A673 (cell line): ENCODE data around the gene MATN1. TPM values are rescaled to one million over a fixed set of nuclear protein-coding genes. Genes with fewer than 3 reads are reported as not detected.

Source experiments
- BruUV-seq: library from RNA; stranded (reverse); fragments of 400-500 nt; replicated peaks from 2 replicates; lab custom pipeline; 2021; lab: Mats Ljungman, UMichigan
- CTCF ChIA-PET: fragments of 300-600 bp; sonication (Branson Sonifier 250); formaldehyde crosslinking; loops from one replicate; lab custom pipeline; 2022; ENCODE audit warnings: antibody characterized with exemption; lab: Charles Lee
- POLR2A ChIA-PET: fragments of 300-600 bp; sonication (Branson Sonifier 250); formaldehyde crosslinking; loops from one replicate; lab custom pipeline; 2022; ENCODE audit warnings: antibody characterized with exemption; ENCODE audit not compliant: low non-redundant PET; lab: Charles Lee
- DNase-seq: peaks from one replicate; pipeline ENCODE4 v3.0.0-alpha.2; 2015; ENCODE audit warnings: low spot score
- H3K27ac ChIP-seq: fragments of 200-600 bp; sonication (generic); 2 replicates; pipeline ENCODE4 v1.5.1; 2016; ENCODE audit warnings: mixed run types, low read depth, mild to moderate bottlenecking, mixed read lengths, antibody characterized with exemption, low read length; ENCODE audit not compliant: poor library complexity, severe bottlenecking
- H3K27me3 ChIP-seq: fragments of 200-600 bp; sonication (generic); replicated peaks from 2 replicates; pipeline ENCODE4 v1.6.1; 2017; ENCODE audit warnings: mixed run types, low read depth, mild to moderate bottlenecking, mixed read lengths, antibody characterized with exemption, low read length; ENCODE audit not compliant: insufficient read depth, poor library complexity
- H3K36me3 ChIP-seq: fragments of 200-600 bp; sonication (generic); 2 replicates; pipeline ENCODE4 v1.6.1; 2016; ENCODE audit warnings: mixed run types, mild to moderate bottlenecking, mixed read lengths, antibody characterized with exemption, low read length; ENCODE audit not compliant: insufficient read depth, poor library complexity, severe bottlenecking
- H3K4me1 ChIP-seq: fragments of 200-600 bp; sonication (generic); 2 replicates; pipeline ENCODE4 v1.6.1; 2017; ENCODE audit warnings: mixed run types, mild to moderate bottlenecking, mixed read lengths, antibody characterized with exemption, low read length; ENCODE audit not compliant: insufficient read depth, poor library complexity, severe bottlenecking
- H3K4me3 ChIP-seq: fragments of 200-600 bp; sonication (generic); 2 replicates; pipeline ENCODE4 v1.5.1; 2016; ENCODE audit warnings: low read depth, mixed run types, mild to moderate bottlenecking, mixed read lengths, low read length; ENCODE audit not compliant: poor library complexity, severe bottlenecking
- H3K9me3 ChIP-seq: fragments of 200-600 bp; sonication (generic); 2 replicates; pipeline ENCODE4 v1.6.1; 2016; ENCODE audit warnings: mixed run types, low read depth, mild to moderate bottlenecking, mixed read lengths, antibody characterized with exemption, low read length; ENCODE audit not compliant: poor library complexity, severe bottlenecking
- EZH2 ChIP-seq: fragments of 200-600 bp; sonication (generic); IDR thresholded peaks from 2 replicates; pipeline ENCODE4 v1.6.1; 2017; ENCODE audit warnings: borderline replicate concordance, low read depth, mild to moderate bottlenecking, mixed read lengths, antibody characterized with exemption, low read length; ENCODE audit not compliant: poor library complexity, severe bottlenecking
- intact Hi-C: fragments of 100-400 bp; cut with micrococcal nuclease; formaldehyde crosslinking; loops from one replicate; pipeline ENCODE4 v1.10.0; 2022; ENCODE audit not compliant: unreplicated experiment
- total RNA-seq: library from RNA; stranded (reverse); gene quantifications from 2 replicates; pipeline ENCODE4 v1.2.3, GENCODE V29; 2021
- TF ChIP-seq, protein P1 (sequence below): fragments of 300-800, 200-600 bp; sonication (generic); conservative IDR thresholded peaks from 2 replicates; pipeline ENCODE4 v1.5.1; 2017; ENCODE audit warnings: low read depth, mild to moderate bottlenecking, antibody characterized with exemption, low read length, moderate library complexity, mixed read lengths

MATN1 gene
- total RNA-seq, 1 experiment from 2014 or later: not detected

DNA sequence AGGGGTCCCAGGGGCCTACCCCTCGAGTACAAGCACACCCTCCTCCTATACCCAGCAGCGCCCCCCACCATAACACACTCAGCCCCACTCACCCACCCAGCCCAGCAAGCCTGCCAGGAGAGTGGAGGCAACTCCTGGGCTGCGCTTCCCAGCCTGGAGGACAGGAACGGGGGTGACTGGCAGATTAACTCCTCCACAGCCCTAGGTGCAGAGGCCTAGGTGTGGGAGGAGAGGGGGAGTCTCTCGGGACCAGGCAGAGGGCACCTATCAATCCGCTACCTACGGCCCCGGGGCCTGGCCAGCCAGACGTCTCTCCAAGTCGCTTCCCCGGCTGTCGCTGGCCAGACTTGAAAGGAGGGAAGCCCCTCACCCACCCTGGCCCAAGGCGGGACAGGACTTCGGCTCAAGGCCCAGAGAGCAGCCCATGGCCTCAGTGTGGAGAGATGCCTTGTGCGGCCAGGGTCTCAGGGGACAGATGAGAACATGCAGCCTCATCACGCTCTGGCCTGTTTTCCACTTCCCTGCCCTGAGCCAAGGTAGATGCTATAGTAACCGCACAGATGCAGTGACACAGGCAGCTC is 24.9 kb downstream of the MATN1 start:
- ChIA-PET POLR2A (no interaction called here), CTCF (no interaction called here)
- DNase-seq: no peak
- TF ChIP-seq, protein P1, sequence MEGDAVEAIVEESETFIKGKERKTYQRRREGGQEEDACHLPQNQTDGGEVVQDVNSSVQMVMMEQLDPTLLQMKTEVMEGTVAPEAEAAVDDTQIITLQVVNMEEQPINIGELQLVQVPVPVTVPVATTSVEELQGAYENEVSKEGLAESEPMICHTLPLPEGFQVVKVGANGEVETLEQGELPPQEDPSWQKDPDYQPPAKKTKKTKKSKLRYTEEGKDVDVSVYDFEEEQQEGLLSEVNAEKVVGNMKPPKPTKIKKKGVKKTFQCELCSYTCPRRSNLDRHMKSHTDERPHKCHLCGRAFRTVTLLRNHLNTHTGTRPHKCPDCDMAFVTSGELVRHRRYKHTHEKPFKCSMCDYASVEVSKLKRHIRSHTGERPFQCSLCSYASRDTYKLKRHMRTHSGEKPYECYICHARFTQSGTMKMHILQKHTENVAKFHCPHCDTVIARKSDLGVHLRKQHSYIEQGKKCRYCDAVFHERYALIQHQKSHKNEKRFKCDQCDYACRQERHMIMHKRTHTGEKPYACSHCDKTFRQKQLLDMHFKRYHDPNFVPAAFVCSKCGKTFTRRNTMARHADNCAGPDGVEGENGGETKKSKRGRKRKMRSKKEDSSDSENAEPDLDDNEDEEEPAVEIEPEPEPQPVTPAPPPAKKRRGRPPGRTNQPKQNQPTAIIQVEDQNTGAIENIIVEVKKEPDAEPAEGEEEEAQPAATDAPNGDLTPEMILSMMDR: no peak
- TF ChIP-seq EZH2: no peak
- Histone ChIP-seq H3K36me3 (no peaks in the 10 kb centered on the region), H3K9me3 (no peaks in the 10 kb centered on the region), H3K27me3 (no peaks in the 10 kb centered on the region), H3K27ac (no peak overlapping the region), H3K4me3 (no peak overlapping the region), H3K4me1 (no peaks in the 10 kb centered on the region)
- intact Hi-C loops: no loop called here
- BruUV-seq: no TSS peak

- Histone ChIP-seq H3K27me3 (no peaks in the 10 kb centered on the region), H3K9me3 (no peaks in the 10 kb centered on the region), H3K27ac (no peak overlapping the region), H3K36me3 (no peaks in the 10 kb centered on the region), H3K4me3 (no peak overlapping the region), H3K4me1 (no peaks in the 10 kb centered on the region)
- no peak for DNase-seq
- POLR2A ChIA-PET: no interaction called here
- BruUV-seq: no TSS peak
- CTCF ChIA-PET: interaction anchor here (1.3 kb wide), 1 partner anchor 10 kb away, joined by 4 read pairs; no protein-coding TSS in a partner anchor
- intact Hi-C loops: no loop called here
- no peak for TF ChIP-seq EZH2
- TF ChIP-seq, protein P1: no peak
Measured at GRCh38 chr1:30697571-30698376, 25.6 kb downstream of the MATN1 start.

DNA sequence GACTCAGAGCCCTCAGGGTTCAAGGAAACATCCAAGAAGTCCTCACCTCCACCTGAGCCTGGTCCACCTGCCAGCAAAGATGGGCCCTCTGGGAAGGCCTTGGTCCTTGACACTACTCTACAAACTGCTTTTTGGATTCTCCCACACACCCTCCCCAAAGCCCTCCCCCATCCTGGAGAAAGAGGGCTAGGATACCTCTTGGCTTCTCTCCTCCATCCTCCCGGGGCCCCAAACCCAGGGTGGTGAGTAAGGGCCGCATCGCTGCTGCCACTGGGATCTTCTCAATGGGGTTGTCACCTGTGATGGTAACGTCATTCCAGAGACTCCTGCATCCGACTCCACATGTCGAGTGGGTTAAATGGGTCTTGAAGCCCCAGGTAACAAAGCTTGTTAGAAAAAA is 26.6 kb downstream of the MATN1 start:
- Histone ChIP-seq H3K9me3 (no peaks in the 10 kb centered on the region), H3K4me3 (no peak overlapping the region), H3K36me3 (no peaks in the 10 kb centered on the region), H3K4me1 (no peaks in the 10 kb centered on the region), H3K27ac (no peak overlapping the region), H3K27me3 (no peaks in the 10 kb centered on the region)
- no peak for DNase-seq
- no peak for TF ChIP-seq EZH2
- TF ChIP-seq, protein P1: no peak
- ChIA-PET CTCF (interaction anchor here (1.3 kb wide), 1 partner anchor 11 kb away, joined by 4 read pairs; no protein-coding TSS in a partner anchor), POLR2A (no interaction called here)
- intact Hi-C loops: no loop called here
- no TSS peak for BruUV-seq
